Smooth muscle cell (in vitro differentiated cells): Measurements from ENCODE around the gene ZMAT5. TPM values are rescaled to one million over a fixed set of nuclear protein-coding genes. Genes with fewer than 3 reads are reported as not detected.
A peak's percentile ranks its signal among the peaks of the same experiment; 100 is the strongest.

Source experiments
- DNase-seq: peaks from one replicate; lab custom pipeline; 2025; ENCODE audit not compliant: unreplicated experiment; lab: John Stamatoyannopoulos, UW
- H2AFZ ChIP-seq: fragments of 200-600 bp; sonication (generic); 2 replicates; pipeline ENCODE4 v1.6.0; 2016; ENCODE audit warnings: antibody characterized with exemption, low read depth, mild to moderate bottlenecking
- H3F3A ChIP-seq: fragments of 200-600 bp; sonication (generic); 2 replicates; pipeline ENCODE4 v1.6.0; 2017; ENCODE audit warnings: antibody characterized with exemption, low read depth
- H3K27ac ChIP-seq: fragments of 200-600 bp; sonication (generic); 2 replicates; pipeline ENCODE4 v1.5.1; 2016; ENCODE audit warnings: low read depth, mild to moderate bottlenecking
- H3K27me3 ChIP-seq: fragments of 200-600 bp; sonication (generic); 2 replicates; pipeline ENCODE4 v1.6.1; 2016; ENCODE audit warnings: low read depth, mild to moderate bottlenecking
- H3K36me3 ChIP-seq: fragments of 200-600 bp; sonication (generic); 2 replicates; pipeline ENCODE4 v1.5.1; 2016; ENCODE audit warnings: low read depth
- H3K4me1 ChIP-seq: fragments of 200-600 bp; sonication (generic); 2 replicates; pipeline ENCODE4 v1.5.1; 2016; ENCODE audit warnings: low read depth
- H3K4me2 ChIP-seq: fragments of 200-600 bp; sonication (generic); 2 replicates; pipeline ENCODE4 v1.6.0; 2016; ENCODE audit warnings: mild to moderate bottlenecking
- H3K4me3 ChIP-seq: fragments of 200-600 bp; sonication (generic); 2 replicates; pipeline ENCODE4 v1.5.1; 2016; ENCODE audit warnings: mild to moderate bottlenecking
- H3K79me2 ChIP-seq: fragments of 200-600 bp; sonication (generic); 2 replicates; pipeline ENCODE4 v1.6.0; 2016; ENCODE audit warnings: low read depth, mild to moderate bottlenecking
- H3K9ac ChIP-seq: fragments of 200-600 bp; sonication (generic); 2 replicates; pipeline ENCODE4 v1.6.0; 2016; ENCODE audit warnings: low read depth
- H3K9me3 ChIP-seq: fragments of 200-600 bp; sonication (generic); replicated peaks from 2 replicates; pipeline ENCODE4 v1.5.1; 2016; ENCODE audit warnings: low read depth
- H4K20me1 ChIP-seq: fragments of 200-600 bp; sonication (generic); 2 replicates; pipeline ENCODE4 v1.6.0; 2016; ENCODE audit warnings: low read depth
- WGBS: methylation state at CpG from one replicate; pipeline ENCODE4 v1.1.7; 2016; ENCODE audit warnings: low lambda C conversion rate; 5-methylcytosine and 5-hydroxymethylcytosine counted together
- polyA plus RNA-seq: library from polyadenylated mRNA; unstranded; fragments of >200 nt; fragmentation: Nextera tagmentation; extraction: Ambion mirVana; gene quantifications from 2 replicates; pipeline ENCODE4 v1.2.1, GENCODE V29; 2016
- total RNA-seq: library from RNA; depleted of rRNA; stranded (reverse); fragments of >200 nt; gene quantifications from 2 replicates; pipeline ENCODE4 v1.2.3, GENCODE V29; 2014
- TF ChIP-seq, protein P1 (sequence below): fragments of 200-600 bp; sonication (generic); IDR thresholded peaks from 2 replicates; pipeline ENCODE4 v1.5.1; 2017; ENCODE audit warnings: borderline replicate concordance, mild to moderate bottlenecking, antibody characterized with exemption; ENCODE audit not compliant: insufficient read depth, poor library complexity, severe bottlenecking

Gene ZMAT5
- total and polyA plus RNA-seq, 2 experiments from 2014 or later: 26.0 to 57.8 TPM

DNA sequence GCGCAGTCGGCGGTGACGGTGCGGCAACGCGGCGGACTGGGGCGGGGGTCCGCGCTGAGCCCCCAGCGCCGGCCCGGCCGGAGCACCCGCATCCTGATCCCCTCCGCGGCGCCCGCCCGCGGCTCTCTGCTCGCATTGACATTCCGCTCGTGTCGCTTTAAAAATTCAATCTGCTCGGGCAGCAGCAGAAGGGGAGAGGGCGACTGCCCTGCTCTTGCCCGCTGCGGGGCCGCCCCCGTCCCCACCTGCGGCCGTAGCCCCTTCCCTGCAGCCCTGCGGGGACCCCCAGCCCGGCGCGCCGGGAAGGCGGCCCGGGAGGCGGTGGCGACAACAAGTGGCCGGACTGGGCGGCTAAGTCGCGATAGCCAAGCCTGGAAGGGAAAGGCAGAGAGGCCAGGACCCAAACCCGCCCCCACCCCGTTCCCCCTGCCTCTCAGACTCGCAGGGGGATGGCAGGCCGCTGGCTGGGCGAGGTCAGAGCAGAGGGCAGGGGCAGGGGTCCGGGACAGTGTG, 45.9 kb downstream of the ZMAT5 start:
- Histone ChIP-seq H3K9me3 (no peaks in the 10 kb centered on the region), H3K27ac (no peak overlapping the region), H3K27me3 (peaks cover 67% of the 10 kb centered on the region), H2AFZ (no peak overlapping the region), H3K4me3 (no peak overlapping the region), H3K4me1 (peaks cover 3% of the 10 kb centered on the region), H4K20me1 (no peaks in the 10 kb centered on the region), H3K36me3 (no peaks in the 10 kb centered on the region), H3K79me2 (no peaks in the 10 kb centered on the region), H3K9ac (no peak overlapping the region), H3K4me2 (peak overlapping the region; percentile 74), H3F3A (no peaks in the 10 kb centered on the region)
- TF ChIP-seq, protein P1, sequence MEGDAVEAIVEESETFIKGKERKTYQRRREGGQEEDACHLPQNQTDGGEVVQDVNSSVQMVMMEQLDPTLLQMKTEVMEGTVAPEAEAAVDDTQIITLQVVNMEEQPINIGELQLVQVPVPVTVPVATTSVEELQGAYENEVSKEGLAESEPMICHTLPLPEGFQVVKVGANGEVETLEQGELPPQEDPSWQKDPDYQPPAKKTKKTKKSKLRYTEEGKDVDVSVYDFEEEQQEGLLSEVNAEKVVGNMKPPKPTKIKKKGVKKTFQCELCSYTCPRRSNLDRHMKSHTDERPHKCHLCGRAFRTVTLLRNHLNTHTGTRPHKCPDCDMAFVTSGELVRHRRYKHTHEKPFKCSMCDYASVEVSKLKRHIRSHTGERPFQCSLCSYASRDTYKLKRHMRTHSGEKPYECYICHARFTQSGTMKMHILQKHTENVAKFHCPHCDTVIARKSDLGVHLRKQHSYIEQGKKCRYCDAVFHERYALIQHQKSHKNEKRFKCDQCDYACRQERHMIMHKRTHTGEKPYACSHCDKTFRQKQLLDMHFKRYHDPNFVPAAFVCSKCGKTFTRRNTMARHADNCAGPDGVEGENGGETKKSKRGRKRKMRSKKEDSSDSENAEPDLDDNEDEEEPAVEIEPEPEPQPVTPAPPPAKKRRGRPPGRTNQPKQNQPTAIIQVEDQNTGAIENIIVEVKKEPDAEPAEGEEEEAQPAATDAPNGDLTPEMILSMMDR: no peak
- WGBS: 7% methylated on average over 39 of the region's 53 CpGs
- DNase-seq: no peak

DNA sequence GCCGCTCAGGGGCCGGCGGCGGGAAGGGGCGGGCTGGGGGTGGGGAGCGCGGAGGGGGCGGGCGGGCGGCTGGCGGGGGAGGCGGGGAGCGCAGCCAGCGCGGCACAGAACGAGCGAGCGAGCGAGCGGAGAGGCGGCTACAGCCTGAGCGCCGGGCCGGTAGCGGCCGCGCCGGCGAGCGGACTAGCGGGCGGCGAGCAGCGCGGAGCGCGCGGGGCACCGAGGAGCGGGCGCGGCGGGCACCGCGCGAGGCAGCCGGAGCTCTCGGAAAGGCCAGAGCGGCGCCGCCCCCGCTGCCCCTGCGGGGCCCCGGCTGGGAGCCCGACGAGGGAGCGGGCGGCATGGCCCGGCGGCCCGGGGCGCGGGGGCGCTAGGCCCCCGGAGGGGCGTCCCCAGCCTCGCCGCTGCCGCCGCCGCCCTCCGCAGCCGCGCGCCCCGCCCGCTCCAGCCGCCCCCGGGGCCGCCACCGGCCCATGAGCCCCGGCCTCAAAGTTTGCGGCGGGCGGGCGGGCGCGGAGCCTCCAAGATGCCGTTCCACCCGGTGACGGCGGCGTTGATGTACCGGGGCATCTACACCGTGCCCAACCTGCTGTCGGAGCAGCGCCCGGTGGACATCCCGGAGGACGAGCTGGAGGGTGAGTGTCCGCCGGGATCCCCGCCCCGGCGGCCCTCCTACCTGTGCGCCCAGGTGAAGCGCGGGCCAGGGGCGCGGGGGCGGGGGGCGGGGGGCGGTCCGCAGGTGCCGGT, 46.7 kb downstream of the ZMAT5 start, which contains the start of gene CABP7:
CABP7 (plus strand) TSS at position 105 of the 747 bp plus-strand sequence; CDS start at position 527, 422 bp downstream.
- no peak for DNase-seq
- peak within 1 kb of the TSS; percentile 74 for H3K4me2 ChIP-seq
- WGBS: 2% methylated on average over 31 of the region's 115 CpGs
- TF ChIP-seq, protein P1: no peak
- no peaks in the 10 kb centered on the region for H3K36me3 ChIP-seq
- H3K9me3 ChIP-seq: no peaks in the 10 kb centered on the region
- H3K27me3 ChIP-seq: peaks cover 62% of the 10 kb centered on the region
- H3K4me3 ChIP-seq: peak within 1 kb of the TSS; percentile 28
- no peak within 1 kb of the TSS for H3K9ac ChIP-seq
- no peaks in the 10 kb centered on the region for H3F3A ChIP-seq
- H3K4me1 ChIP-seq: peaks cover 3% of the 10 kb centered on the region
- no peak within 1 kb of the TSS for H3K27ac ChIP-seq
- H3K79me2 ChIP-seq: no peaks in the 10 kb centered on the region
- no peak within 1 kb of the TSS for H2AFZ ChIP-seq
- H4K20me1 ChIP-seq: no peaks in the 10 kb centered on the region

DNA sequence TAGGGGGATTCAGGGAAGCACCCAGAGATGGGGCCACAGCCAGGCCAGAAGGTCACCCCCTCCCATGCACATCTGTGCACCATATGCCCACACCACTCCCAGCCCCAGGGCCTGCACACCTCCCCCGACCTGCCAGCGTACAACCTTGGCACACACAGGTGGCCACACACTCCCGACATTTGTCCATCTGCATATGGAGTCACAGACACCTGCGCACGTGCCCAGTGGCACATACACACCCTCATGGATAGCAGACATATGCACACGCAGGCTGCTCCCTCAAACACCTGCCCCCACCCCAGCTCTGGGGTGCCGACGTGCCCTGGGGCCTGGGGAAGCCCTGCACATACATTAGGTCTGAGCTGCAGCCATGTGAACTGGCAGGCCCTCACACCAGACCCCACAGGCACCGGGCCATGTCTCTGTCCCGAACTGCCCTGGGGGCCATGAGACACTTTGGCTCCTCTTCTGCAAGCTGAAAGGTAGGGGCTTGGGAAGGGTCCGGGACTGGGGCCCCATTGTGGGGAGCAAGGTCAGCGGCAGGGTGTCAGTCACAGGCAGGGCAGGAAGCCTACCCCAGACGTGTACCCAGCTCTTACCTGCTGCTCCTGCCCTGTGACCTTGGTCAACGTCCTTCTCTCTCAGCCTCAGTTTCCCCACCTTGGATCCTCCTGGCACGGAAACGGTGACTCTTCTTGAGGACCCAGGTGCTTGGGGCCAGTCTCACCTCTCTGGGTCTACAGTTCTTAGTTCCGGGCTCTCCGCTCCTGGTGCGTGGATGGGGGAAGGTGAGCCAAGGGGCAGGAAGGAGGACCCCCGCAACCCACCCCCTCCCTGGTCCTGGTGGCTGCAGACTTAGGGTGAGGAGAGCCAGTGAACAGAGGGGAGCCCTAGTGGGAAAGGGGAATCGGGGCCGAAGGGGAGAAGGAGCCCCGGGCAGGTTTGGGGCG, 47.6 kb downstream of the ZMAT5 start:
- no peak overlapping the region for H2AFZ ChIP-seq
- WGBS: 70% methylated on average over 20 of the region's 24 CpGs
- no peak for DNase-seq
- H4K20me1 ChIP-seq: no peaks in the 10 kb centered on the region
- no peaks in the 10 kb centered on the region for H3K36me3 ChIP-seq
- H3K4me1 ChIP-seq: peaks cover 3% of the 10 kb centered on the region
- H3K79me2 ChIP-seq: no peaks in the 10 kb centered on the region
- no peaks in the 10 kb centered on the region for H3K9me3 ChIP-seq
- TF ChIP-seq, protein P1: no peak
- H3F3A ChIP-seq: no peaks in the 10 kb centered on the region
- no peak overlapping the region for H3K9ac ChIP-seq
- no peak overlapping the region for H3K4me3 ChIP-seq
- peaks cover 64% of the 10 kb centered on the region for H3K27me3 ChIP-seq
- H3K4me2 ChIP-seq: peak overlapping the region; percentile 51
- H3K27ac ChIP-seq: no peak overlapping the region
